ENCODE measurements around the gene MRPL40. TPM values are rescaled to one million over a fixed set of nuclear protein-coding genes. Genes with fewer than 3 reads are reported as not detected.

Gene MRPL40
- total and polyA plus RNA-seq, 2 experiments from 2014 or later = 15.5 to 53.5 TPM

- TF ChIP-seq, protein P1, sequence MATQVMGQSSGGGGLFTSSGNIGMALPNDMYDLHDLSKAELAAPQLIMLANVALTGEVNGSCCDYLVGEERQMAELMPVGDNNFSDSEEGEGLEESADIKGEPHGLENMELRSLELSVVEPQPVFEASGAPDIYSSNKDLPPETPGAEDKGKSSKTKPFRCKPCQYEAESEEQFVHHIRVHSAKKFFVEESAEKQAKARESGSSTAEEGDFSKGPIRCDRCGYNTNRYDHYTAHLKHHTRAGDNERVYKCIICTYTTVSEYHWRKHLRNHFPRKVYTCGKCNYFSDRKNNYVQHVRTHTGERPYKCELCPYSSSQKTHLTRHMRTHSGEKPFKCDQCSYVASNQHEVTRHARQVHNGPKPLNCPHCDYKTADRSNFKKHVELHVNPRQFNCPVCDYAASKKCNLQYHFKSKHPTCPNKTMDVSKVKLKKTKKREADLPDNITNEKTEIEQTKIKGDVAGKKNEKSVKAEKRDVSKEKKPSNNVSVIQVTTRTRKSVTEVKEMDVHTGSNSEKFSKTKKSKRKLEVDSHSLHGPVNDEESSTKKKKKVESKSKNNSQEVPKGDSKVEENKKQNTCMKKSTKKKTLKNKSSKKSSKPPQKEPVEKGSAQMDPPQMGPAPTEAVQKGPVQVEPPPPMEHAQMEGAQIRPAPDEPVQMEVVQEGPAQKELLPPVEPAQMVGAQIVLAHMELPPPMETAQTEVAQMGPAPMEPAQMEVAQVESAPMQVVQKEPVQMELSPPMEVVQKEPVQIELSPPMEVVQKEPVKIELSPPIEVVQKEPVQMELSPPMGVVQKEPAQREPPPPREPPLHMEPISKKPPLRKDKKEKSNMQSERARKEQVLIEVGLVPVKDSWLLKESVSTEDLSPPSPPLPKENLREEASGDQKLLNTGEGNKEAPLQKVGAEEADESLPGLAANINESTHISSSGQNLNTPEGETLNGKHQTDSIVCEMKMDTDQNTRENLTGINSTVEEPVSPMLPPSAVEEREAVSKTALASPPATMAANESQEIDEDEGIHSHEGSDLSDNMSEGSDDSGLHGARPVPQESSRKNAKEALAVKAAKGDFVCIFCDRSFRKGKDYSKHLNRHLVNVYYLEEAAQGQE (IDR thresholded peaks at IDR 0.05; ENCODE audit: unreplicated experiment) = no peak
- no peak for TF ChIP-seq STAT1 (IDR thresholded peaks at IDR 0.05; ENCODE audit: unreplicated experiment)
- no peak for TF ChIP-seq CREB1 (CRISPR knock-in tag; IDR thresholded peaks at IDR 0.05; ENCODE audit: low read depth)
- no peak for TF ChIP-seq ZNF114 (CRISPR knock-in tag; IDR thresholded peaks at IDR 0.05)
- TF ChIP-seq EZH2 (IDR thresholded peaks at IDR 0.05; ENCODE audit: low read depth, unreplicated experiment) = no peak
- TF ChIP-seq NANOG (IDR thresholded peaks at IDR 0.05; ENCODE audit: borderline replicate concordance) = no peak
- TF ChIP-seq, protein P2, sequence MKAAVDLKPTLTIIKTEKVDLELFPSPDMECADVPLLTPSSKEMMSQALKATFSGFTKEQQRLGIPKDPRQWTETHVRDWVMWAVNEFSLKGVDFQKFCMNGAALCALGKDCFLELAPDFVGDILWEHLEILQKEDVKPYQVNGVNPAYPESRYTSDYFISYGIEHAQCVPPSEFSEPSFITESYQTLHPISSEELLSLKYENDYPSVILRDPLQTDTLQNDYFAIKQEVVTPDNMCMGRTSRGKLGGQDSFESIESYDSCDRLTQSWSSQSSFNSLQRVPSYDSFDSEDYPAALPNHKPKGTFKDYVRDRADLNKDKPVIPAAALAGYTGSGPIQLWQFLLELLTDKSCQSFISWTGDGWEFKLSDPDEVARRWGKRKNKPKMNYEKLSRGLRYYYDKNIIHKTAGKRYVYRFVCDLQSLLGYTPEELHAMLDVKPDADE (IDR thresholded peaks at IDR 0.05) = no peak
Measured at GRCh38 chr22:19464546-19464945, 32.2 kb downstream of the MRPL40 start (continued).

DNA sequence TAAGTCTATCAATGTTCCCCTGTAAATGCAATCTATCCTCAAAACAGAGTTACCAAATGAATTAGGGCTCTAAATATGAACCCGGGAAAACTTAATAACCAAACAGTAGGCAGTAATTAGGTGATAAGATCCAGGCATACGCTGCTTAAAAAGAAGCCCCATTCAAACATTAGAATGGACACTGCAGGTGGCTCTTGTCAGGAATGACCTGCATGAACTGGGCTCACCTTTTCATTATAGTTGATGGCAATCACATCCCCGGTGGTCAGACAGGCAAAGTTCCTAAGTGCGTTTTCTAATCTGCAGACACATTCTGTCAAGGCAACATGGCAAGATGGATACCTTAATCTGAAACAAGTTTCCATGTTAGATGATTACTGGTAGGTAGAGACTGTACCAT lies 32.6 kb downstream of the MRPL40 start:
- Histone ChIP-seq H3F3A (replicated peaks; ENCODE audit: low read depth) (no peaks in the 10 kb centered on the region), H3K27ac (ENCODE audit: low read depth) (no peak overlapping the region), H3K27me3 (ENCODE audit: insufficient read depth) (no peaks in the 10 kb centered on the region), H3K9me2 (ENCODE audit: insufficient read depth) (no peaks in the 10 kb centered on the region), H4K20me1 (replicated peaks; ENCODE audit: insufficient read depth) (peaks cover 11% of the 10 kb centered on the region), H3K4me3 (no peak overlapping the region), H3K79me2 (replicated peaks; ENCODE audit: insufficient read depth) (no peaks in the 10 kb centered on the region), H3K4me1 (ENCODE audit: insufficient read depth) (no peaks in the 10 kb centered on the region), H3K4me2 (no peak overlapping the region), H2AFZ (no peak overlapping the region), H3K36me3 (ENCODE audit: insufficient read depth) (peaks cover 36% of the 10 kb centered on the region)
- no peaks in the 10 kb centered on the region for H3K4me1 Mint-ChIP-seq
- ATAC-seq (no peak), DNase-seq (ENCODE audit: low spot score) (no peak)
- H3K9me3 Mint-ChIP-seq = no peaks in the 10 kb centered on the region
- no peaks in the 10 kb centered on the region for H3K27me3 Mint-ChIP-seq (ENCODE audit: insufficient read depth, low read depth, poor library complexity)
- H3K27ac Mint-ChIP-seq = no peak overlapping the region
- H3K36me3 Mint-ChIP-seq (ENCODE audit: low read depth) = peaks cover 73% of the 10 kb centered on the region
- no peak overlapping the region for H3K4me3 Mint-ChIP-seq
- TF ChIP-seq CREB1 (CRISPR knock-in tag; IDR thresholded peaks at IDR 0.05; ENCODE audit: low read depth) = no peak
- TF ChIP-seq, protein P3, sequence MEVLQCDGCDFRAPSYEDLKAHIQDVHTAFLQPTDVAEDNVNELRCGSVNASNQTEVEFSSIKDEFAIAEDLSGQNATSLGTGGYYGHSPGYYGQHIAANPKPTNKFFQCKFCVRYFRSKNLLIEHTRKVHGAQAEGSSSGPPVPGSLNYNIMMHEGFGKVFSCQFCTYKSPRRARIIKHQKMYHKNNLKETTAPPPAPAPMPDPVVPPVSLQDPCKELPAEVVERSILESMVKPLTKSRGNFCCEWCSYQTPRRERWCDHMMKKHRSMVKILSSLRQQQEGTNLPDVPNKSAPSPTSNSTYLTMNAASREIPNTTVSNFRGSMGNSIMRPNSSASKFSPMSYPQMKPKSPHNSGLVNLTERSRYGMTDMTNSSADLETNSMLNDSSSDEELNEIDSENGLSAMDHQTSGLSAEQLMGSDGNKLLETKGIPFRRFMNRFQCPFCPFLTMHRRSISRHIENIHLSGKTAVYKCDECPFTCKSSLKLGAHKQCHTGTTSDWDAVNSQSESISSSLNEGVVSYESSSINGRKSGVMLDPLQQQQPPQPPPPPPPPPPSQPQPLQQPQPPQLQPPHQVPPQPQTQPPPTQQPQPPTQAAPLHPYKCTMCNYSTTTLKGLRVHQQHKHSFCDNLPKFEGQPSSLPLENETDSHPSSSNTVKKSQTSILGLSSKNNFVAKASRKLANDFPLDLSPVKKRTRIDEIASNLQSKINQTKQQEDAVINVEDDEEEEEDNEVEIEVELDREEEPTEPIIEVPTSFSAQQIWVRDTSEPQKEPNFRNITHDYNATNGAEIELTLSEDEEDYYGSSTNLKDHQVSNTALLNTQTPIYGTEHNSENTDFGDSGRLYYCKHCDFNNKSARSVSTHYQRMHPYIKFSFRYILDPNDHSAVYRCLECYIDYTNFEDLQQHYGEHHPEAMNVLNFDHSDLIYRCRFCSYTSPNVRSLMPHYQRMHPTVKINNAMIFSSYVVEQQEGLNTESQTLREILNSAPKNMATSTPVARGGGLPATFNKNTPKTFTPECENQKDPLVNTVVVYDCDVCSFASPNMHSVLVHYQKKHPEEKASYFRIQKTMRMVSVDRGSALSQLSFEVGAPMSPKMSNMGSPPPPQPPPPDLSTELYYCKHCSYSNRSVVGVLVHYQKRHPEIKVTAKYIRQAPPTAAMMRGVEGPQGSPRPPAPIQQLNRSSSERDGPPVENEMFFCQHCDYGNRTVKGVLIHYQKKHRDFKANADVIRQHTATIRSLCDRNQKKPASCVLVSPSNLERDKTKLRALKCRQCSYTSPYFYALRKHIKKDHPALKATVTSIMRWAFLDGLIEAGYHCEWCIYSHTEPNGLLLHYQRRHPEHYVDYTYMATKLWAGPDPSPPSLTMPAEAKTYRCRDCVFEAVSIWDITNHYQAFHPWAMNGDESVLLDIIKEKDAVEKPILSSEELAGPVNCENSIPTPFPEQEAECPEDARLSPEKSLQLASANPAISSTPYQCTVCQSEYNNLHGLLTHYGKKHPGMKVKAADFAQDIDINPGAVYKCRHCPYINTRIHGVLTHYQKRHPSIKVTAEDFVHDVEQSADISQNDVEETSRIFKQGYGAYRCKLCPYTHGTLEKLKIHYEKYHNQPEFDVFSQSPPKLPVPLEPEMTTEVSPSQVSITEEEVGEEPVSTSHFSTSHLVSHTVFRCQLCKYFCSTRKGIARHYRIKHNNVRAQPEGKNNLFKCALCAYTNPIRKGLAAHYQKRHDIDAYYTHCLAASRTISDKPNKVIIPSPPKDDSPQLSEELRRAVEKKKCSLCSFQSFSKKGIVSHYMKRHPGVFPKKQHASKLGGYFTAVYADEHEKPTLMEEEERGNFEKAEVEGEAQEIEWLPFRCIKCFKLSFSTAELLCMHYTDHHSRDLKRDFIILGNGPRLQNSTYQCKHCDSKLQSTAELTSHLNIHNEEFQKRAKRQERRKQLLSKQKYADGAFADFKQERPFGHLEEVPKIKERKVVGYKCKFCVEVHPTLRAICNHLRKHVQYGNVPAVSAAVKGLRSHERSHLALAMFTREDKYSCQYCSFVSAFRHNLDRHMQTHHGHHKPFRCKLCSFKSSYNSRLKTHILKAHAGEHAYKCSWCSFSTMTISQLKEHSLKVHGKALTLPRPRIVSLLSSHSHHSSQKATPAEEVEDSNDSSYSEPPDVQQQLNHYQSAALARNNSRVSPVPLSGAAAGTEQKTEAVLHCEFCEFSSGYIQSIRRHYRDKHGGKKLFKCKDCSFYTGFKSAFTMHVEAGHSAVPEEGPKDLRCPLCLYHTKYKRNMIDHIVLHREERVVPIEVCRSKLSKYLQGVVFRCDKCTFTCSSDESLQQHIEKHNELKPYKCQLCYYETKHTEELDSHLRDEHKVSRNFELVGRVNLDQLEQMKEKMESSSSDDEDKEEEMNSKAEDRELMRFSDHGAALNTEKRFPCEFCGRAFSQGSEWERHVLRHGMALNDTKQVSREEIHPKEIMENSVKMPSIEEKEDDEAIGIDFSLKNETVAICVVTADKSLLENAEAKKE (CRISPR knock-in tag; IDR thresholded peaks at IDR 0.05) = no peak
- no peak for TF ChIP-seq JUNB (IDR thresholded peaks at IDR 0.05; ENCODE audit: unreplicated experiment)
- no peak for TF ChIP-seq STAT1 (IDR thresholded peaks at IDR 0.05; ENCODE audit: unreplicated experiment)
- no peak for TF ChIP-seq EZH2 (IDR thresholded peaks at IDR 0.05; ENCODE audit: low read depth, unreplicated experiment)
- TF ChIP-seq POLR2AphosphoS5 (IDR thresholded peaks at IDR 0.05; ENCODE audit: low read depth) = no peak
- no peak for TF ChIP-seq EZH2phosphoT487 (IDR thresholded peaks at IDR 0.05; ENCODE audit: unreplicated experiment)
- no peak for TF ChIP-seq ZNF114 (CRISPR knock-in tag; IDR thresholded peaks at IDR 0.05)
- TF ChIP-seq, protein P2 (IDR thresholded peaks at IDR 0.05) = no peak
- TF ChIP-seq NANOG (IDR thresholded peaks at IDR 0.05; ENCODE audit: borderline replicate concordance) = no peak
- no peak for TF ChIP-seq ZNF331 (CRISPR knock-in tag; IDR thresholded peaks at IDR 0.05; ENCODE audit: low read depth)

Data from GM23338 (cell line).